ENCODE data around the gene HSDL2. TPM values are rescaled to one million over a fixed set of nuclear protein-coding genes. Genes with fewer than 3 reads are reported as not detected.

The HSDL2 gene
- total and polyA plus RNA-seq, 10 of the 15 experiments (the other 5 are each of a cell fraction or from before 2014, with no cell fraction given): 20.9 to 46.1 (median 27.0) TPM

GRCh38 chr9:112377684-112378327 is 2.1 kb upstream of the HSDL2 start:
- Histone ChIP-seq H3K27ac (ENCODE audit: control insufficient read depth, insufficient read depth) (peak overlapping the region; percentile 95; the same call in 1 of the 2 replicates), H3K36me3 (ENCODE audit: control insufficient read depth in 2 of 2, insufficient read depth in 2 of 2, low read length in 1 of 2) (no peaks in the 10 kb centered on the region), H3K4me2 (ENCODE audit: control insufficient read depth, insufficient read depth) (peak overlapping the region; percentile 92), H3K9me3 (replicated peaks; ENCODE audit: control insufficient read depth, insufficient read depth, low read length) (no peaks in the 10 kb centered on the region), H4K20me1 (ENCODE audit: control insufficient read depth, insufficient read depth) (no peaks in the 10 kb centered on the region), H3K9ac (ENCODE audit: control insufficient read depth, insufficient read depth, low read length) (peak overlapping the region; percentile 93), H2AFZ (ENCODE audit: control insufficient read depth, low read depth, low read length) (peak overlapping the region; percentile 18), H3K79me2 (ENCODE audit: control insufficient read depth, insufficient read depth, low read length) (peaks cover 27% of the 10 kb centered on the region), H3K4me1 (ENCODE audit: control insufficient read depth, insufficient read depth, low read length) (peaks cover 17% of the 10 kb centered on the region), H3K4me3 (peak overlapping the region; percentile 88), H3K27me3 (replicated peaks in 1 of 2; ENCODE audit: control insufficient read depth in 2 of 2, insufficient read depth in 2 of 2, low read length in 1 of 2) (no peaks in the 10 kb centered on the region)
- no TSS peak for BruUV-seq (replicated peaks)
- no peak for DNase-seq (ENCODE audit: low read depth, low spot score)
- no peak for FAIRE-seq
- SMC1A ChIA-PET (ENCODE audit: uncharacterized antibody, unreplicated experiment): interaction anchor here (1.3 to 2.9 kb wide), 6 partner anchors 9 to 619 kb away, joined by 3 to 24 read pairs (median 6); no protein-coding TSS in a partner anchor
- in situ Hi-C loops (cut with MboI) (no loop called here), intact Hi-C loops (cut with micrococcal nuclease; ENCODE audit: unreplicated experiment) (loop anchor here (5.0 to 10.0 kb wide), 4 partner anchors 46 to 429 kb away; partner anchors contain the start of genes INIP and PTBP3)
- no peak for ATAC-seq
- CTCF ChIA-PET: interaction anchor here (1.1 to 1.6 kb wide), 4 partner anchors 16 to 439 kb away, joined by 4 to 5 read pairs (median 4); no protein-coding TSS in a partner anchor
- RAD21 ChIA-PET (ENCODE audit: unreplicated experiment): interaction anchor here (1.2 to 2.0 kb wide), 3 partner anchors 23 to 284 kb away, joined by 3 to 6 read pairs (median 6); no protein-coding TSS in a partner anchor
- POLR2A ChIA-PET: no interaction called here
- WGBS (ENCODE audit: insufficient coverage, insufficient replicate concordance, low lambda C conversion rate, missing lambda C conversion rate): 100% methylated on average over 1 of the region's 1 CpG
- no peak for TF ChIP-seq HDAC2 (IDR thresholded peaks at IDR 0.05)
- no peak for TF ChIP-seq MTA2 (IDR thresholded peaks at IDR 0.05; ENCODE audit: low read depth)
- no peak for TF ChIP-seq NFYB (IDR thresholded peaks at IDR 0.05; ENCODE audit: insufficient read depth, low read depth, low read length)
- TF ChIP-seq SPI1 (IDR thresholded peaks at IDR 0.05; ENCODE audit: borderline replicate concordance, insufficient read depth, low read depth, low read length): no peak
- no peak for TF ChIP-seq RFX5 (IDR thresholded peaks at IDR 0.05; ENCODE audit: low read depth, low read length)
- no peak for TF ChIP-seq PAX5 (IDR thresholded peaks at IDR 0.05; ENCODE audit: borderline replicate concordance, low read depth, low read length)
- TF ChIP-seq SUZ12 (IDR thresholded peaks at IDR 0.05; ENCODE audit: unreplicated experiment): no peak
- TF ChIP-seq MAX (IDR thresholded peaks at IDR 0.05; ENCODE audit: low read depth, low read length): no peak
- TF ChIP-seq CBX3 (IDR thresholded peaks at IDR 0.05; ENCODE audit: borderline replicate concordance, low read depth): no peak
- no peak for TF ChIP-seq ZNF24 (IDR thresholded peaks at IDR 0.05)
- no peak for TF ChIP-seq POLR2AphosphoS5 (IDR thresholded peaks at IDR 0.05; ENCODE audit: low read length)
- no peak for TF ChIP-seq SIN3A (IDR thresholded peaks at IDR 0.05; ENCODE audit: low read depth, low read length)
- TF ChIP-seq CREM (IDR thresholded peaks at IDR 0.05; ENCODE audit: low read depth): no peak
- no peak for TF ChIP-seq RCOR1 (conservative IDR thresholded peaks at IDR 0.05; ENCODE audit: low read depth, low read length)
- TF ChIP-seq CEBPZ (IDR thresholded peaks at IDR 0.05; ENCODE audit: low read depth, low read length): no peak
- no peak for TF ChIP-seq ZBTB40 (IDR thresholded peaks at IDR 0.05; ENCODE audit: borderline replicate concordance)
- TF ChIP-seq RAD21 (IDR thresholded peaks at IDR 0.05; ENCODE audit: insufficient read depth, low read depth, low read length): no peak
